Thymus (tissue), 11 donors: ENCODE results near the gene TAOK1. TPM values are rescaled to one million over a fixed set of nuclear protein-coding genes. Genes with fewer than 3 reads are reported as not detected.

Experiments used
- DNase-seq, 9 donors: peaks; one replicate each; pipeline ENCODE4 v3.0.0-alpha.2; 2013; ENCODE audit warnings: low spot score in 9 of 9, low read depth in 6 of 9, missing footprints in 1 of 9
- H3K27ac ChIP-seq, 2 donors: one replicate each; pipeline ENCODE4 v1.5.1; 2013; ENCODE audit warnings: control low read depth in 1 of 2, low read depth in 1 of 2, low read length in 1 of 2, mild to moderate bottlenecking in 1 of 2, moderate library complexity in 1 of 2
- H3K27me3 ChIP-seq, 2 donors: one replicate each; pipeline ENCODE4 v1.5.1; 2013; ENCODE audit warnings: low read length in 1 of 2; ENCODE audit not compliant: control insufficient read depth in 2 of 2, insufficient read depth in 1 of 2
- H3K36me3 ChIP-seq, 2 donors: one replicate each; pipeline ENCODE4 v1.5.1; 2013; ENCODE audit warnings: low read length in 1 of 2, mild to moderate bottlenecking in 1 of 2, moderate library complexity in 1 of 2; ENCODE audit not compliant: control insufficient read depth in 2 of 2, insufficient read depth in 2 of 2
- H3K4me1 ChIP-seq, 2 donors: one replicate each; pipeline ENCODE4 v1.5.1; 2013; ENCODE audit warnings: low read length in 2 of 2; ENCODE audit not compliant: control insufficient read depth in 2 of 2, insufficient read depth in 2 of 2
- H3K4me3 ChIP-seq, 2 donors: one replicate each; pipeline ENCODE4 v1.5.1; 2013; ENCODE audit warnings: low read length in 2 of 2, control low read depth in 1 of 2, mild to moderate bottlenecking in 1 of 2
- H3K9me3 ChIP-seq, 2 donors: one replicate each; pipeline ENCODE4 v1.5.1; 2013; ENCODE audit warnings: low read length in 1 of 2, mild to moderate bottlenecking in 1 of 2; ENCODE audit not compliant: control insufficient read depth in 2 of 2, insufficient read depth in 1 of 2
- WGBS: extraction: QIAGEN DNeasy Blood & Tissue Kit; methylation state at CpG from one replicate; pipeline ENCODE4 v1.1.7; 2013; 5-methylcytosine and 5-hydroxymethylcytosine counted together
- polyA plus RNA-seq: library from polyadenylated mRNA; stranded (reverse); fragments of 200-250 nt; gene quantifications from one replicate; pipeline ENCODE4 v1.2.3, GENCODE V29; 2013
- total RNA-seq: library from RNA; stranded (reverse); fragments of 120-200 nt; gene quantifications from one replicate; pipeline ENCODE4 v1.2.4, GENCODE V29; 2013
- donor health status: healthy.

The TAOK1 gene
- total and polyA plus RNA-seq, 2 donors, result 11.2 to 19.5 TPM

DNA sequence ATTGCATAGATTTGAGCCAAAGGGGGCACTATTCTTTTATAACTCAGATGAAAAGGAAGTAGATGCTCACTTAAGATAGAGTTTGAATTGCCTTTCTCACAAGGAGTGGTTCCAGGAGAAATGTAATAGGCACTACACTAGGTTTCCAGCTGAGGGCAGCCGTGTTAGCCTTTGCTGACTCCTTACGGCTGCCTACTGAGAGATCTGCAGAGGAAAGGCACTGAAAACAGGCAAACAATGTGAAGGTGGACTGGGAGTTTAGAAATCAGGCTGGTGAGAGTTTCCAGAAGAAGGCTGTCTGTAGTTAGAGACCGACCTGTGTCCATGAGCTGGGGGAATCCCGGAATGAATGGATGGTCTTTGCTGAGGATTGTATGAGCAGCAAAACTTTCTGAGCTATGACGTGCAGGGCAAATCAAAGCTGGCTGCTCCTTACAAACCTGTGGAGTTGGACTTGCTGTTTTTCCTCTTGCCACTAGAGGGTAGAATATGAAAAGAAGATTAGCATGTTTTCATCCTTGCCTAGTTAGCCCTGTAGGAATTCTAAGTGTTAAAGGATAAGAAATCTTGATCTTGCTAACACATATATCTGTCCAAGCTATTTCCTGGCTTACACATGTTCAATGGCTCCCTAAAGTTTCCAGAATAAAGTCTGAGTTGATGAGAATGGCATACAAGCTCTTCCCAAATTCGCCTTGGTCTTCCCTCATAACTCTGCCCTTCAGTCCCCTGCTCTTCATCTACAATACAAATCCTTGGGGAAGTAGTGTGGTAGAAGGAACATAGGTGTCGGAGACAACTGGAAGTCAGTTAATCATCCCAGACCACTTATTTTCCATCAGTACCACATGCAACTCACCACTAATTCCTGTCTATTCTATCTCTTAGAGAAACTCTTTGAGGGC, 20.1 kb upstream of the TAOK1 start:
- Histone ChIP-seq H3K4me1 (no peaks in the 10 kb centered on the region), H3K4me3 (no peak overlapping the region)
- peak; percentile 34 to 82 (median 58) for DNase-seq

GRCh38 chr17:29376667-29377270, 13.4 kb upstream of the TAOK1 start:
- Histone ChIP-seq H3K27ac (no peak overlapping the region), H3K9me3 (no peaks in the 10 kb centered on the region), H3K4me3 (no peak overlapping the region), H3K4me1 (no peaks in the 10 kb centered on the region), H3K27me3 (no peaks in the 10 kb centered on the region), H3K36me3 (no peaks in the 10 kb centered on the region)
- DNase-seq, result no peak
- 94% methylated on average over 3 of the region's 3 CpGs for WGBS

More for the DNA sequence above, 20.1 kb upstream of the TAOK1 start:
- Histone ChIP-seq H3K27me3 (no peaks in the 10 kb centered on the region), H3K36me3 (no peaks in the 10 kb centered on the region), H3K27ac (peak overlapping the region in 1 of 2 donors; percentile 13), H3K9me3 (no peaks in the 10 kb centered on the region)
- WGBS, result 27% methylated on average over 7 of the region's 7 CpGs

- no peaks in the 10 kb centered on the region for H3K36me3 ChIP-seq
- no peaks in the 10 kb centered on the region for H3K4me1 ChIP-seq
- no peaks in the 10 kb centered on the region for H3K9me3 ChIP-seq
- no peak for DNase-seq
- WGBS, result 90% methylated on average over 4 of the region's 4 CpGs
- no peaks in the 10 kb centered on the region for H3K27me3 ChIP-seq
- H3K4me3 ChIP-seq, result no peak overlapping the region
- H3K27ac ChIP-seq, result no peak overlapping the region
Measured at GRCh38 chr17:29378500-29378899, 11.7 kb upstream of the TAOK1 start.

- H3K4me3 ChIP-seq, result no peak overlapping the region
- WGBS, result 94% methylated on average over 12 of the region's 12 CpGs
Measured at GRCh38 chr17:29379084-29379991, 10.8 kb upstream of the TAOK1 start.

DNA sequence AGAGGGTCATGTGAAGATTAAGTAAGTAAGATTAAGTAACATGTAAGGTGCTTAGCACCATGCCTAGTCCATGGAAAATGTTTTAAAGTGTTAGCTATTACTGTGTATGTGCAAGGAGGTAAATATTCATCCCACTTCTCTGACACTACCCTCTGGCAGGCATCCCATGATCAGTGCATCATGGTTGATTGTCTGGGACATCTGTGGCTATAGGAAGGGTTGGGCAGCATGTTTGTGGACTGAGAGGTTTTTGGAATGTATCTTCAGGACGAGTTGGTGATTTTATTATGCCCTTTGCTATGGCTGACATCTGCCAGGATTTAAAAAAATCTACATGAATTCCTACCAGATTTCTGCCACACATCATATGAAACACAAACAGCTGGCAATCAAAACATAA, 6.5 kb upstream of the TAOK1 start:
- H3K27me3 ChIP-seq, result no peaks in the 10 kb centered on the region
- H3K36me3 ChIP-seq, result peaks cover 0 to 2% of the 10 kb centered on the region in 2 donors
- H3K4me3 ChIP-seq, result no peak overlapping the region
- DNase-seq, result no peak
- H3K4me1 ChIP-seq, result no peaks in the 10 kb centered on the region
- WGBS, result 81% methylated on average over 1 of the region's 1 CpG
- no peak overlapping the region for H3K27ac ChIP-seq
- no peaks in the 10 kb centered on the region for H3K9me3 ChIP-seq

More at GRCh38 chr17:29379084-29379991, 10.8 kb upstream of the TAOK1 start:
- no peaks in the 10 kb centered on the region for H3K9me3 ChIP-seq
- H3K27me3 ChIP-seq, result no peaks in the 10 kb centered on the region
- no peaks in the 10 kb centered on the region for H3K4me1 ChIP-seq
- no peak for DNase-seq
- no peaks in the 10 kb centered on the region for H3K36me3 ChIP-seq
- no peak overlapping the region for H3K27ac ChIP-seq

DNA sequence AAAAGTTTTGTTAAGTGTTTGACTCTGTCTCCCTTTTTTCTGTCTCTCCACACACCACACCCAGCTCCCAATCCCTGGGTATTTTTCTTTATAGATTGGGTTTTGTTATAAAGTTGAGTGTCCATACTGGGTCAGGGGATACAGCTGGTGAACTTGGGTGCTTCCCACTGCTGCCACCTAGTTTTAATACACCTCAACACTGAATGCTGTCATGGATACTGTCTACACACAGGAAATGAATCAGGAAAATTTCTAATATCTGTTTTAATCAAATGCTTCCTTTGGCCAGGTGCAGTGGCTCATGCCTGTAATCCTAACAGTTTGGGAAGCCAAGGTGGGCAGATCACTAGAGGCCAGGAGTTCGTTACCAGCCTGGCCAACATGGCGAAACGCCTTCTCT, 5.3 kb upstream of the TAOK1 start:
- 98% methylated on average over 3 of the region's 3 CpGs for WGBS
- DNase-seq, result no peak
- Histone ChIP-seq H3K27ac (no peak overlapping the region), H3K4me1 (peaks cover 0 to 3% of the 10 kb centered on the region in 2 donors), H3K27me3 (no peaks in the 10 kb centered on the region), H3K36me3 (peaks cover 0 to 2% of the 10 kb centered on the region in 2 donors), H3K4me3 (no peak overlapping the region), H3K9me3 (no peaks in the 10 kb centered on the region)

- Histone ChIP-seq H3K27me3 (no peaks in the 10 kb centered on the region), H3K27ac (no peak overlapping the region), H3K4me1 (peaks cover 0 to 8% of the 10 kb centered on the region in 2 donors), H3K4me3 (no peak overlapping the region), H3K36me3 (peaks cover 0 to 2% of the 10 kb centered on the region in 2 donors), H3K9me3 (no peaks in the 10 kb centered on the region)
- WGBS, result 97% methylated on average over 4 of the region's 4 CpGs
- no peak for DNase-seq
Measured at GRCh38 chr17:29386760-29387159, 3.4 kb upstream of the TAOK1 start.

GRCh38 chr17:29388937-29389336, 1.2 kb upstream of the TAOK1 start:
- no peak overlapping the region for H3K4me3 ChIP-seq
- no peak overlapping the region for H3K27ac ChIP-seq
- 97% methylated on average over 9 of the region's 9 CpGs for WGBS
- H3K36me3 ChIP-seq, result peaks cover 0 to 2% of the 10 kb centered on the region in 2 donors
- no peaks in the 10 kb centered on the region for H3K27me3 ChIP-seq
- no peak for DNase-seq
- peaks cover 0 to 8% of the 10 kb centered on the region in 2 donors for H3K4me1 ChIP-seq
- no peaks in the 10 kb centered on the region for H3K9me3 ChIP-seq
